22Rv1 (cell line): ENCODE data around the gene TOMM20L.

Source experiments
- ZFX ChIP-seq: fragments of 450-650 bp; IDR thresholded peaks from 2 replicates; pipeline ENCODE4 v1.6.1; 2017; ENCODE audit warnings: antibody characterized with exemption, borderline replicate concordance
- TF ChIP-seq, protein P1 (sequence below): fragments of 450-650 bp; IDR thresholded peaks from 2 replicates; pipeline ENCODE4 v1.5.1; 2017; ENCODE audit warnings: mild to moderate bottlenecking

DNA sequence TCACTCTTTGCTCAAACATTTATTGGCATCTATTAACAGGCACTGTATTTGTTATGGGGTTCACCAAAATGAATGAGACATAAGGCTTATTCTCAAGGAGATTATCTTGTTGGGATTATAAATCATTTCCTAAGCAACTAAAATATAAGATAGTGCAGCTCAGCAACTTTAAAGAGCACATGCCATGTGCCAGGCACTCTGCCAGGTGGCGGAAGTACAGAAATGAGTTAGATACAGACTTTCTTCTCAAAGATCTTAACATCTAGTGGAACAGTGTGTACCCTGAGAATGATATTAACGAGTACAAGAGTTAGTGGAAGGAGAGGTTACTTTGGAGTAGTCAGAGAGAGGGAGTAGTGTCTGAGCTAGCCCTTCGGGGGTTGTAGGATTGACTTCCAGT, 28.4 kb upstream of the TOMM20L start:
- TF ChIP-seq, protein P1, sequence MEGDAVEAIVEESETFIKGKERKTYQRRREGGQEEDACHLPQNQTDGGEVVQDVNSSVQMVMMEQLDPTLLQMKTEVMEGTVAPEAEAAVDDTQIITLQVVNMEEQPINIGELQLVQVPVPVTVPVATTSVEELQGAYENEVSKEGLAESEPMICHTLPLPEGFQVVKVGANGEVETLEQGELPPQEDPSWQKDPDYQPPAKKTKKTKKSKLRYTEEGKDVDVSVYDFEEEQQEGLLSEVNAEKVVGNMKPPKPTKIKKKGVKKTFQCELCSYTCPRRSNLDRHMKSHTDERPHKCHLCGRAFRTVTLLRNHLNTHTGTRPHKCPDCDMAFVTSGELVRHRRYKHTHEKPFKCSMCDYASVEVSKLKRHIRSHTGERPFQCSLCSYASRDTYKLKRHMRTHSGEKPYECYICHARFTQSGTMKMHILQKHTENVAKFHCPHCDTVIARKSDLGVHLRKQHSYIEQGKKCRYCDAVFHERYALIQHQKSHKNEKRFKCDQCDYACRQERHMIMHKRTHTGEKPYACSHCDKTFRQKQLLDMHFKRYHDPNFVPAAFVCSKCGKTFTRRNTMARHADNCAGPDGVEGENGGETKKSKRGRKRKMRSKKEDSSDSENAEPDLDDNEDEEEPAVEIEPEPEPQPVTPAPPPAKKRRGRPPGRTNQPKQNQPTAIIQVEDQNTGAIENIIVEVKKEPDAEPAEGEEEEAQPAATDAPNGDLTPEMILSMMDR = no peak
- no peak for TF ChIP-seq ZFX
